Right lobe of liver (tissue), 4 donors: ENCODE measurements around the gene GOLIM4.

Experiments
- POLR2A ChIP-seq: fragments of 450-650 bp; IDR thresholded peaks from one replicate; pipeline ENCODE4 v1.6.1; 2017; ENCODE audit warnings: antibody characterized with exemption, mild to moderate bottlenecking
- TF ChIP-seq, protein P1 (sequence below), 4 donors: fragments of 200-600 bp in 3 of 4; fragments of 450-650 bp in 1 of 4; IDR thresholded peaks; one replicate each; pipeline versions ENCODE4 v1.5.1 to v1.8.0; 2016 to 2022; ENCODE audit warnings: antibody characterized with exemption in 4 of 4, mild to moderate bottlenecking in 2 of 4
- donor health status: DM: no; HTN: no; CAD: no.
- donor health status: DM: no; HTN: no; CAD: no.
- donor health status: DM: no; HTN: yes; CAD: no.

GRCh38 chr3:168024537-168024941 lies 71.2 kb downstream of the GOLIM4 start:
- TF ChIP-seq, protein P1, sequence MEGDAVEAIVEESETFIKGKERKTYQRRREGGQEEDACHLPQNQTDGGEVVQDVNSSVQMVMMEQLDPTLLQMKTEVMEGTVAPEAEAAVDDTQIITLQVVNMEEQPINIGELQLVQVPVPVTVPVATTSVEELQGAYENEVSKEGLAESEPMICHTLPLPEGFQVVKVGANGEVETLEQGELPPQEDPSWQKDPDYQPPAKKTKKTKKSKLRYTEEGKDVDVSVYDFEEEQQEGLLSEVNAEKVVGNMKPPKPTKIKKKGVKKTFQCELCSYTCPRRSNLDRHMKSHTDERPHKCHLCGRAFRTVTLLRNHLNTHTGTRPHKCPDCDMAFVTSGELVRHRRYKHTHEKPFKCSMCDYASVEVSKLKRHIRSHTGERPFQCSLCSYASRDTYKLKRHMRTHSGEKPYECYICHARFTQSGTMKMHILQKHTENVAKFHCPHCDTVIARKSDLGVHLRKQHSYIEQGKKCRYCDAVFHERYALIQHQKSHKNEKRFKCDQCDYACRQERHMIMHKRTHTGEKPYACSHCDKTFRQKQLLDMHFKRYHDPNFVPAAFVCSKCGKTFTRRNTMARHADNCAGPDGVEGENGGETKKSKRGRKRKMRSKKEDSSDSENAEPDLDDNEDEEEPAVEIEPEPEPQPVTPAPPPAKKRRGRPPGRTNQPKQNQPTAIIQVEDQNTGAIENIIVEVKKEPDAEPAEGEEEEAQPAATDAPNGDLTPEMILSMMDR (IDR thresholded peaks at IDR 0.05): no peak
- TF ChIP-seq POLR2A: no peak
